ENCODE results near the gene CYP2S1. TPM values are rescaled to one million over a fixed set of nuclear protein-coding genes. Genes with fewer than 3 reads are reported as not detected.

CYP2S1 gene
- total and polyA plus RNA-seq, 9 of the 15 experiments (the other 6 are each of a cell fraction or from before 2014, with no cell fraction given) = 0.07 to 1.9 (median 0.41) TPM

DNA sequence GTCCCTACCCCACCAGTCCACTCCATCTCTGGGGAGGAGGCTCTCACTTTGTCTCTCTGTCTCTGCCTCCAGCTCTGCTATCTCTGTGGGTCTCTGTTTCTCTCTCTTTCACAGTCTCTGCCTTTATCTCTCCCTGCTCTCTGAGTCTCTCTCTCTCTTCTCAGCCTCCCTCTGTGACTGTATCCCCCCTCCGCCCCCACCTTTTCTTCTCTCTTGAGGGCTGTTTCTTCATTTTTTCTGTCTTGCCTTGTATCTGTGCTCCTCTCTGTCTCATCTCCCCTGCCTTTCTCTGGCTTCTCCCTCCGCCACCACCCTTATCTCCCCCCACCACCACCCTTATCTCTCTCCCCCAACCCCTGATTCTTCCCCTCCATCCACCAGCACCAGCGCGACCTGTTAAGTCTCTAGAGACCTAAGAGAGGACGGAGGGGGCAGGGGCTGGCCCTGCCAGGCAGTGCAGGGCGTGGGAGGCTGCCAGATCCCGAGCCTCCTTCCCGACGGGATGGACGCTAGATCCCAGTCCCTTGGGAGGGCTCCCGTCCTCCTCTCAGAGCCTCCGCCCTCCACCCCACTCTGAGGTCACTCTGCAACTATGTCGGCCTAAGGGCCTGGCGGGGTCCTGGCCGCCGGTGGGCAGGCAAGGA, 27.0 kb downstream of the CYP2S1 start (continued):
- TF ChIP-seq, protein P1, sequence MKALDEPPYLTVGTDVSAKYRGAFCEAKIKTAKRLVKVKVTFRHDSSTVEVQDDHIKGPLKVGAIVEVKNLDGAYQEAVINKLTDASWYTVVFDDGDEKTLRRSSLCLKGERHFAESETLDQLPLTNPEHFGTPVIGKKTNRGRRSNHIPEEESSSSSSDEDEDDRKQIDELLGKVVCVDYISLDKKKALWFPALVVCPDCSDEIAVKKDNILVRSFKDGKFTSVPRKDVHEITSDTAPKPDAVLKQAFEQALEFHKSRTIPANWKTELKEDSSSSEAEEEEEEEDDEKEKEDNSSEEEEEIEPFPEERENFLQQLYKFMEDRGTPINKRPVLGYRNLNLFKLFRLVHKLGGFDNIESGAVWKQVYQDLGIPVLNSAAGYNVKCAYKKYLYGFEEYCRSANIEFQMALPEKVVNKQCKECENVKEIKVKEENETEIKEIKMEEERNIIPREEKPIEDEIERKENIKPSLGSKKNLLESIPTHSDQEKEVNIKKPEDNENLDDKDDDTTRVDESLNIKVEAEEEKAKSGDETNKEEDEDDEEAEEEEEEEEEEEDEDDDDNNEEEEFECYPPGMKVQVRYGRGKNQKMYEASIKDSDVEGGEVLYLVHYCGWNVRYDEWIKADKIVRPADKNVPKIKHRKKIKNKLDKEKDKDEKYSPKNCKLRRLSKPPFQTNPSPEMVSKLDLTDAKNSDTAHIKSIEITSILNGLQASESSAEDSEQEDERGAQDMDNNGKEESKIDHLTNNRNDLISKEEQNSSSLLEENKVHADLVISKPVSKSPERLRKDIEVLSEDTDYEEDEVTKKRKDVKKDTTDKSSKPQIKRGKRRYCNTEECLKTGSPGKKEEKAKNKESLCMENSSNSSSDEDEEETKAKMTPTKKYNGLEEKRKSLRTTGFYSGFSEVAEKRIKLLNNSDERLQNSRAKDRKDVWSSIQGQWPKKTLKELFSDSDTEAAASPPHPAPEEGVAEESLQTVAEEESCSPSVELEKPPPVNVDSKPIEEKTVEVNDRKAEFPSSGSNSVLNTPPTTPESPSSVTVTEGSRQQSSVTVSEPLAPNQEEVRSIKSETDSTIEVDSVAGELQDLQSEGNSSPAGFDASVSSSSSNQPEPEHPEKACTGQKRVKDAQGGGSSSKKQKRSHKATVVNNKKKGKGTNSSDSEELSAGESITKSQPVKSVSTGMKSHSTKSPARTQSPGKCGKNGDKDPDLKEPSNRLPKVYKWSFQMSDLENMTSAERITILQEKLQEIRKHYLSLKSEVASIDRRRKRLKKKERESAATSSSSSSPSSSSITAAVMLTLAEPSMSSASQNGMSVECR (CRISPR knock-in tag; IDR thresholded peaks at IDR 0.05) = no peak
- TF ChIP-seq TBP (optimal IDR thresholded peaks at IDR 0.05; ENCODE audit: low read depth, low read length) (no peak), ZFP1 (CRISPR knock-in tag; IDR thresholded peaks at IDR 0.05) (no peak), ZNF282 (CRISPR knock-in tag; IDR thresholded peaks at IDR 0.05) (no peak), ZKSCAN1 (IDR thresholded peaks at IDR 0.05; ENCODE audit: low read depth, low read length) (no peak), ZNF165 (CRISPR knock-in tag; IDR thresholded peaks at IDR 0.05; ENCODE audit: borderline replicate concordance) (no peak), PHF8 (IDR thresholded peaks at IDR 0.05; ENCODE audit: borderline replicate concordance, low read length) (no peak), NUFIP1 (IDR thresholded peaks at IDR 0.05; ENCODE audit: partially characterized antibody) (no peak), FOXJ3 (CRISPR knock-in tag; IDR thresholded peaks at IDR 0.05) (no peak), ZSCAN32 (CRISPR knock-in tag; IDR thresholded peaks at IDR 0.05) (no peak), HDAC3 (IDR thresholded peaks at IDR 0.05; ENCODE audit: borderline replicate concordance, partially characterized antibody) (no peak), JUND (IDR thresholded peaks at IDR 0.05; ENCODE audit: borderline replicate concordance, low read depth, low read length) (no peak), JUND (tag; IDR thresholded peaks at IDR 0.05; ENCODE audit: borderline replicate concordance, low read depth, low read length) (no peak), NR3C1 (CRISPR knock-in tag; IDR thresholded peaks at IDR 0.05) (no peak), MYBL2 (IDR thresholded peaks at IDR 0.05; ENCODE audit: low read depth) (no peak), MYBL2 (CRISPR knock-in tag; IDR thresholded peaks at IDR 0.05; ENCODE audit: borderline replicate concordance) (no peak)
- TF ChIP-seq, protein P2, sequence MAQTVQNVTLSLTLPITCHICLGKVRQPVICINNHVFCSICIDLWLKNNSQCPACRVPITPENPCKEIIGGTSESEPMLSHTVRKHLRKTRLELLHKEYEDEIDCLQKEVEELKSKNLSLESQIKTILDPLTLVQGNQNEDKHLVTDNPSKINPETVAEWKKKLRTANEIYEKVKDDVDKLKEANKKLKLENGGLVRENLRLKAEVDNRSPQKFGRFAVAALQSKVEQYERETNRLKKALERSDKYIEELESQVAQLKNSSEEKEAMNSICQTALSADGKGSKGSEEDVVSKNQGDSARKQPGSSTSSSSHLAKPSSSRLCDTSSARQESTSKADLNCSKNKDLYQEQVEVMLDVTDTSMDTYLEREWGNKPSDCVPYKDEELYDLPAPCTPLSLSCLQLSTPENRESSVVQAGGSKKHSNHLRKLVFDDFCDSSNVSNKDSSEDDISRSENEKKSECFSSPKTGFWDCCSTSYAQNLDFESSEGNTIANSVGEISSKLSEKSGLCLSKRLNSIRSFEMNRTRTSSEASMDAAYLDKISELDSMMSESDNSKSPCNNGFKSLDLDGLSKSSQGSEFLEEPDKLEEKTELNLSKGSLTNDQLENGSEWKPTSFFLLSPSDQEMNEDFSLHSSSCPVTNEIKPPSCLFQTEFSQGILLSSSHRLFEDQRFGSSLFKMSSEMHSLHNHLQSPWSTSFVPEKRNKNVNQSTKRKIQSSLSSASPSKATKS (CRISPR knock-in tag; IDR thresholded peaks at IDR 0.05) = no peak
- TF ChIP-seq, protein P3, sequence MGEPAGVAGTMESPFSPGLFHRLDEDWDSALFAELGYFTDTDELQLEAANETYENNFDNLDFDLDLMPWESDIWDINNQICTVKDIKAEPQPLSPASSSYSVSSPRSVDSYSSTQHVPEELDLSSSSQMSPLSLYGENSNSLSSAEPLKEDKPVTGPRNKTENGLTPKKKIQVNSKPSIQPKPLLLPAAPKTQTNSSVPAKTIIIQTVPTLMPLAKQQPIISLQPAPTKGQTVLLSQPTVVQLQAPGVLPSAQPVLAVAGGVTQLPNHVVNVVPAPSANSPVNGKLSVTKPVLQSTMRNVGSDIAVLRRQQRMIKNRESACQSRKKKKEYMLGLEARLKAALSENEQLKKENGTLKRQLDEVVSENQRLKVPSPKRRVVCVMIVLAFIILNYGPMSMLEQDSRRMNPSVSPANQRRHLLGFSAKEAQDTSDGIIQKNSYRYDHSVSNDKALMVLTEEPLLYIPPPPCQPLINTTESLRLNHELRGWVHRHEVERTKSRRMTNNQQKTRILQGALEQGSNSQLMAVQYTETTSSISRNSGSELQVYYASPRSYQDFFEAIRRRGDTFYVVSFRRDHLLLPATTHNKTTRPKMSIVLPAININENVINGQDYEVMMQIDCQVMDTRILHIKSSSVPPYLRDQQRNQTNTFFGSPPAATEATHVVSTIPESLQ (CRISPR knock-in tag; IDR thresholded peaks at IDR 0.05) = no peak
- TF ChIP-seq, protein P4, sequence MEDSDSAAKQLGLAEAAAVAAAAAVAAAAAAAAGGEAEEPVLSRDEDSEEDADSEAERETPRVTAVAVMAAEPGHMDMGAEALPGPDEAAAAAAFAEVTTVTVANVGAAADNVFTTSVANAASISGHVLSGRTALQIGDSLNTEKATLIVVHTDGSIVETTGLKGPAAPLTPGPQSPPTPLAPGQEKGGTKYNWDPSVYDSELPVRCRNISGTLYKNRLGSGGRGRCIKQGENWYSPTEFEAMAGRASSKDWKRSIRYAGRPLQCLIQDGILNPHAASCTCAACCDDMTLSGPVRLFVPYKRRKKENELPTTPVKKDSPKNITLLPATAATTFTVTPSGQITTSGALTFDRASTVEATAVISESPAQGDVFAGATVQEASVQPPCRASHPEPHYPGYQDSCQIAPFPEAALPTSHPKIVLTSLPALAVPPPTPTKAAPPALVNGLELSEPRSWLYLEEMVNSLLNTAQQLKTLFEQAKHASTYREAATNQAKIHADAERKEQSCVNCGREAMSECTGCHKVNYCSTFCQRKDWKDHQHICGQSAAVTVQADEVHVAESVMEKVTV (CRISPR knock-in tag; IDR thresholded peaks at IDR 0.05) = no peak
